Activated CD8-positive, alpha-beta memory T cell treated with anti-CD3 and anti-CD28 coated beads, Interleukin-2, amount 10 ng/mL, durations not matched to agents 7 days and 5 days (primary cell): ENCODE measurements around the gene ARHGEF37. TPM values are rescaled to one million over a fixed set of nuclear protein-coding genes. Genes with fewer than 3 reads are reported as not detected.
"Not testable (repeated sequence)": the region's sequence is repeated elsewhere in the genome, so short reads cannot be mapped to it uniquely, and the experiment has no call there.

Experiments used
- ATAC-seq: fragments of 150-1000 bp; cut with Tn5 transposase; one replicate; pipeline ENCODE4 v1.10.0; 2021; ENCODE audit warnings: moderate library complexity
- CTCF ChIA-PET: fragments of 350-600 bp; sonication (Branson Sonifier 250); formaldehyde crosslinking; loops from one replicate; lab custom pipeline; 2021; ENCODE audit warnings: antibody characterized with exemption; lab: Charles Lee
- DNase-seq: peaks from one replicate; pipeline ENCODE4 v3.0.0-alpha.2; 2020
- H3K27ac Mint-ChIP-seq: one replicate; pipeline ENCODE4 v1.8.0; 2021; ENCODE audit warnings: mild to moderate bottlenecking, mixed read lengths
- H3K27me3 Mint-ChIP-seq: one replicate; pipeline ENCODE4 v1.8.0; 2021; ENCODE audit warnings: mixed read lengths
- H3K36me3 Mint-ChIP-seq: one replicate; pipeline ENCODE4 v1.8.0; 2021; ENCODE audit warnings: mild to moderate bottlenecking, mixed read lengths
- H3K4me1 Mint-ChIP-seq: one replicate; pipeline ENCODE4 v1.8.0; 2021; ENCODE audit warnings: mixed read lengths
- H3K4me3 Mint-ChIP-seq: one replicate; pipeline ENCODE4 v1.8.0; 2021; ENCODE audit warnings: mild to moderate bottlenecking, moderate library complexity, mixed read lengths
- H3K9me3 Mint-ChIP-seq: one replicate; pipeline ENCODE4 v1.8.0; 2022; ENCODE audit warnings: low read depth, mixed read lengths
- total RNA-seq, 2 experiments: library from RNA; stranded (reverse); gene quantifications; one replicate each; pipeline ENCODE4 v1.2.3, GENCODE V29; 2021

The ARHGEF37 gene
- total RNA-seq, 2 experiments from 2014 or later = 0.37 to 1.1 TPM

DNA sequence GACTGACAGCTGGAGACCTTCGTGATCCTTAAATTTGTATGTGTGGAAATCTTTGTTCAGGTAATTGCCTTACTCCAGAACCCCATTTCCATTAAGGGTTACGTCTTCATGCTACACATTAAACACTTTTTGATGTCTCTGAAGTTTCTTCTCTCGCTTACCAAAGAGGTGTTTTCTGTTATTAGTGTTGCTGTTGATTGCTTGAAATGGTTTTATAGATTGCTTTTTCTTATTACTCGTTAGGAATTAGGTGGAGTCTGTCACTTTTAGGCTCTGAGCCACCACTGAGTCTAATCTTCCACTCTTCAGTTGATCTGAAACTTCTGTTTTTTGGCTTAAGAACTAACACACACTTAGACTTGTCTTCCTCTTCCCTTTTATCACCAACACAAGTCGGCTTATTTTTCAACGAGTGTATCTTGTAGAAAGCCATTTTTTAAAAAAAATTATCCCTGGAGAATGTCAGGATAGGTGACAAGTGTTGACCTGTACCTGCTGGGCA, 86.6 kb downstream of the ARHGEF37 start:
- Mint-ChIP-seq H3K36me3 (no peaks in the 10 kb centered on the region), H3K27me3 (peaks cover 5% of the 10 kb centered on the region), H3K9me3 (no peaks in the 10 kb centered on the region), H3K4me3 (no peak overlapping the region), H3K27ac (no peak overlapping the region), H3K4me1 (peaks cover 2% of the 10 kb centered on the region)
- ATAC-seq (no peak), DNase-seq (no peak)
- CTCF ChIA-PET = interaction anchor here (0.8 to 11.2 kb wide), 26 partner anchors 11 to 332 kb away, joined by 3 to 113 read pairs (median 5); partner anchors contain the start of genes HMGXB3 and TIGD6

GRCh38 chr5:149669273-149669672, 88.0 kb downstream of the ARHGEF37 start:
- H3K27me3 Mint-ChIP-seq, H3K27ac Mint-ChIP-seq, H3K36me3 Mint-ChIP-seq, ATAC-seq, H3K4me1 Mint-ChIP-seq, H3K9me3 Mint-ChIP-seq, H3K4me3 Mint-ChIP-seq, DNase-seq: not testable (repeated sequence)
- CTCF ChIA-PET = interaction anchor here (1.2 to 11.2 kb wide), 4 partner anchors 27 to 162 kb away, joined by 3 to 113 read pairs (median 13); no protein-coding TSS in a partner anchor

GRCh38 chr5:149671544-149671943, 90.2 kb downstream of the ARHGEF37 start:
- Mint-ChIP-seq H3K36me3 (no peaks in the 10 kb centered on the region), H3K27ac (no peak overlapping the region), H3K4me3 (no peak overlapping the region), H3K4me1 (peaks cover 2% of the 10 kb centered on the region), H3K27me3 (peaks cover 15% of the 10 kb centered on the region), H3K9me3 (no peaks in the 10 kb centered on the region)
- DNase-seq (no peak), ATAC-seq (no peak)
- CTCF ChIA-PET = no interaction called here

GRCh38 chr5:149672701-149673476, 91.6 kb downstream of the ARHGEF37 start:
- DNase-seq = no peak

GRCh38 chr5:149674686-149675085, 93.4 kb downstream of the ARHGEF37 start:
- no peak overlapping the region for H3K4me3 Mint-ChIP-seq
- ATAC-seq (no peak), DNase-seq (no peak)
- H3K36me3 Mint-ChIP-seq = no peaks in the 10 kb centered on the region
- H3K27ac Mint-ChIP-seq = no peak overlapping the region
- no peaks in the 10 kb centered on the region for H3K9me3 Mint-ChIP-seq
- no peaks in the 10 kb centered on the region for H3K4me1 Mint-ChIP-seq
- CTCF ChIA-PET = no interaction called here
- H3K27me3 Mint-ChIP-seq = peaks cover 30% of the 10 kb centered on the region

More at GRCh38 chr5:149672701-149673476, 91.6 kb downstream of the ARHGEF37 start:
- H3K4me3 Mint-ChIP-seq = no peak overlapping the region
- no peak overlapping the region for H3K27ac Mint-ChIP-seq
- peaks cover 23% of the 10 kb centered on the region for H3K27me3 Mint-ChIP-seq
- H3K4me1 Mint-ChIP-seq = no peaks in the 10 kb centered on the region
- no peaks in the 10 kb centered on the region for H3K36me3 Mint-ChIP-seq
- H3K9me3 Mint-ChIP-seq = no peaks in the 10 kb centered on the region
- no peak for ATAC-seq
- CTCF ChIA-PET = no interaction called here

DNA sequence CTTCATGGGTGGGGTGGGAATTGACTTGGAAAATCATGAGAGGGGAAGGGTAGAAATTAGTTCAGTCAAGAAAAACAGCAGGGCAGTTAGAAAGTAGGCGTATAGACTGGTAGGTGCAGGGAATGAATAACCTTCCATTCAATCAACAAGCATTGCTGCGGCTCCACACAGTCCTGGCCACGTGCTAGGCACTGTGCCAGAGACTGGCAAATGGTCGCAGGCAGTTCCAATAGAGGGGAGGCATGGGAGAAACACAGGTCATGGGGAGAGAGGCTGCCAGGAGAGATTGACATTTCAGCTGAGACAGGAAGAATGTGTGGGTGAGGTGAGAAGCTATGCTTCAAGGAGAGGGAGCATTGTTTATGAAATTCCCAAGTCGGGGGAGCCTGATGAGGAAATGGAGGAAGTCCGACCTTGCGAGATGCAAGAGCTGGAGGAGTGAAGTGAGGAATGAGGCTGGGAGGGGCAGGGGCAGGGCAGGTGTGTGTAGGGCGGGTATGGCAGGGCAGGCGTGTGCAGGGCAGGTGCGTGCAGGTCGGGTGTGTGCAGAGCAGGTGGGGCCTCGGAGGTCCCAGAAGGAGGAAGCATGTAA, 94.4 kb downstream of the ARHGEF37 start:
- no peaks in the 10 kb centered on the region for H3K36me3 Mint-ChIP-seq
- CTCF ChIA-PET = no interaction called here
- peaks cover 32% of the 10 kb centered on the region for H3K27me3 Mint-ChIP-seq
- no peak for DNase-seq
- no peak for ATAC-seq
- no peaks in the 10 kb centered on the region for H3K9me3 Mint-ChIP-seq
- H3K27ac Mint-ChIP-seq = no peak overlapping the region
- no peak overlapping the region for H3K4me3 Mint-ChIP-seq
- H3K4me1 Mint-ChIP-seq = no peaks in the 10 kb centered on the region

DNA sequence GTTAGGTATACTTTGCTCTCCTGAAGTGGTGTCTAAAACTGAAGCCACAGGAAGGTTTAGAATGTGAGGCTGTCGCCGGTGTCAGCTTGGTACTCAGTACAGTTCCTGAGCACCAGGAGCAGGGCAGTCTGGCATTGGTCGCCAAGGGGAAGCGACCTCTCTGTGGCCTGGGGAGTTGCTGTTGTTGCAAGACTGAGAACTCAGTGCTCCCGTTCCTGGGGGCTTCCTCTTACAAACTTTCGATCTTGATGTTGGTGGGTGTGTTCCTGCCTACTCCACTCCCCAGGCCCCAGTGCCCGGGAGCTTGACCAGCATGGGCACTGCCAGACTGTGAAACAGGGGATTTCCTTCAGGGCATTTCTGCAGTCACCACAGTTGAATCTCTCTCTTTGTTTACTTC, 96.4 kb downstream of the ARHGEF37 start:
- DNase-seq (no peak), ATAC-seq (no peak)
- Mint-ChIP-seq H3K27me3 (peaks cover 36% of the 10 kb centered on the region), H3K4me3 (no peak overlapping the region), H3K27ac (no peak overlapping the region), H3K9me3 (no peaks in the 10 kb centered on the region), H3K4me1 (no peaks in the 10 kb centered on the region), H3K36me3 (no peaks in the 10 kb centered on the region)
- CTCF ChIA-PET = interaction anchor here (1.0 kb wide), 1 partner anchor 313 kb away, joined by 4 read pairs; no protein-coding TSS in a partner anchor

- Mint-ChIP-seq H3K36me3 (no peaks in the 10 kb centered on the region), H3K4me1 (peaks cover 2% of the 10 kb centered on the region), H3K9me3 (no peaks in the 10 kb centered on the region), H3K27me3 (peaks cover 44% of the 10 kb centered on the region), H3K27ac (no peak overlapping the region), H3K4me3 (no peak overlapping the region)
- CTCF ChIA-PET = no interaction called here
- ATAC-seq (no peak), DNase-seq (no peak)
Observed at GRCh38 chr5:149679876-149680809, 98.8 kb downstream of the ARHGEF37 start.

DNA sequence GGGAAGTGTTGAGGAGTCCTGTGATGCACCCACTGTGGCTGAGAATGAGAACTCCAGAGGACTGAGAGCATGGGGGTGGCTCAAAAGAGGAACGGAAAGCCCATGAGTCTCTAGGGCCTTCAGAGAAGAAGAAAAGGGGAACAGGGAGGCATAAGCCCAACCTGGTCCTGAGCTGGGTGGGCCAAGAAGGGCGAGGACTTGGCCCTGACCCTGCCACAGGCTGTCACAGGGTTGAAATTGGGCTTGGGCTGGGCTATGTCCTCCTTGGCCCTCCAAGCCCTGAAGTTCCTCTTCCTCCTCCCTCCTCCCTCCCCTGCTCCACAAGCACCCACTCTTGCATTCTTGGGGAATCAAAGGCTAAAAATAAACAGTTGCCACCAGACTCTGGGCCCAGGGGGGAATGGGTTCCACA, 99.5 kb downstream of the ARHGEF37 start:
- H3K27ac Mint-ChIP-seq = no peak overlapping the region
- no peaks in the 10 kb centered on the region for H3K9me3 Mint-ChIP-seq
- H3K36me3 Mint-ChIP-seq = no peaks in the 10 kb centered on the region
- DNase-seq (no peak), ATAC-seq (no peak)
- peaks cover 2% of the 10 kb centered on the region for H3K4me1 Mint-ChIP-seq
- H3K4me3 Mint-ChIP-seq = no peak overlapping the region
- CTCF ChIA-PET = no interaction called here
- peaks cover 42% of the 10 kb centered on the region for H3K27me3 Mint-ChIP-seq

GRCh38 chr5:149681252-149681651, 100.0 kb downstream of the ARHGEF37 start:
- ATAC-seq = no peak
- Mint-ChIP-seq H3K36me3 (no peaks in the 10 kb centered on the region), H3K27ac (no peak overlapping the region), H3K27me3 (peaks cover 41% of the 10 kb centered on the region), H3K9me3 (no peaks in the 10 kb centered on the region), H3K4me1 (peaks cover 2% of the 10 kb centered on the region), H3K4me3 (no peak overlapping the region)
- no peak for DNase-seq
- CTCF ChIA-PET = no interaction called here

- Mint-ChIP-seq H3K9me3 (no peaks in the 10 kb centered on the region), H3K36me3 (no peaks in the 10 kb centered on the region), H3K27me3 (peaks cover 42% of the 10 kb centered on the region), H3K27ac (no peak overlapping the region), H3K4me1 (peaks cover 2% of the 10 kb centered on the region), H3K4me3 (no peak overlapping the region)
- ATAC-seq = no peak
- CTCF ChIA-PET = no interaction called here
- no peak for DNase-seq
Observed at GRCh38 chr5:149681922-149682321, 100.6 kb downstream of the ARHGEF37 start.

DNA sequence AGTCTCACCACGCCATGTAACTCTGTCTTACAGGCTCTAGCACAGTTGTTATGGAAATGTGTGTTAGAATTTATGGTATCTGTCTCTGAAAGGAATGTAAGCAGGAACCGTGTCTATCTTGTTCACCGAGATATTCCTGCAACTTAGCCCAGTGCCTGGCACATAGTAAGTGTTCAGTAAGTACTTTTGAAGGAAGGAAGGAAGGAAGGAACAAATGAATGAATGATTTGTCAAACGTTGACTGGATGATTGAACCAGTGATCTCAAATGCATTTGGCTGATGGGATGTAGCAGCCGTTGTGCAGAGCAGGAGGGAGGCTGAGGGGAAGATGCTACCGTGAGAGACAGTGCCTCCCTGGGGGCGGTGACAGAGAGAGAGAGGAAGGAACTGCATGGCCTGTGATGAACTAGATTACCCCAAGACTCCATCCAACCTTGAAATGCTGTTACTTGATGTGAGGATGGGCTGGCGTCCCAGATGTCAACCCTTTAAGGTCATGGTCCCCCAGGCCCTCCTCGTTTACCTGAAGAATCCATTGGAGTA, 101.3 kb downstream of the ARHGEF37 start:
- DNase-seq = no peak
- ATAC-seq = no peak
- no peaks in the 10 kb centered on the region for H3K36me3 Mint-ChIP-seq
- no peak overlapping the region for H3K27ac Mint-ChIP-seq
- peaks cover 2% of the 10 kb centered on the region for H3K4me1 Mint-ChIP-seq
- H3K4me3 Mint-ChIP-seq = no peak overlapping the region
- CTCF ChIA-PET = no interaction called here
- H3K27me3 Mint-ChIP-seq = peaks cover 43% of the 10 kb centered on the region
- H3K9me3 Mint-ChIP-seq = no peaks in the 10 kb centered on the region

DNA sequence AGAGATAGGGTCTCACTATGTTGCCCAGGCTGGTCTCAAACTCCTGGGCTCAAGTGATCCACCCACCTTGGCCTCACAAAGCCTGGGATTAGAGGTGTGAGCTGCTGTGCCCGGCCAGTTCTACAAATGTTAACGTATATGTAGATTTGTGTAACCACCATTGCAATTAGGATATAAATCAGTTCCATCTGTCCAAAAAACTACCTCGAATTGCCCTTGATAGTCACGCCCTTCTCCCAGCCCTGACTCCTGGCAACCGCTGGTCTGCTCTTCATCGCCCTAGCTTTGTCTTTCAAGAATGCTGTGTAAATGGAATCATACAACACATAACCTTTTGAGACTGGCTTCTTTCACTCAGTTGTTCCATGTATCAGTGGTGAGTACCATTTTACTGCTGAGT, 102.7 kb downstream of the ARHGEF37 start:
- Mint-ChIP-seq H3K27ac (no peak overlapping the region), H3K27me3 (peaks cover 48% of the 10 kb centered on the region), H3K36me3 (no peaks in the 10 kb centered on the region), H3K4me1 (peaks cover 2% of the 10 kb centered on the region), H3K4me3 (no peak overlapping the region), H3K9me3 (no peaks in the 10 kb centered on the region)
- ATAC-seq (no peak), DNase-seq (no peak)
- CTCF ChIA-PET = interaction anchor here (1.3 kb wide), 1 partner anchor 16 kb away, joined by 5 read pairs; no protein-coding TSS in a partner anchor
